Ishikawa (cell line): Measurements from ENCODE around the gene ANKRD16.

Experiments used
- CEBPB ChIP-seq: IDR thresholded peaks from 2 replicates; pipeline ENCODE4 v1.6.1; 2012
- CREB1 ChIP-seq: IDR thresholded peaks from 2 replicates; pipeline ENCODE4 v1.6.1; 2012; ENCODE audit warnings: low read depth
- EP300 ChIP-seq: IDR thresholded peaks from 2 replicates; pipeline ENCODE4 v1.6.1; 2012; ENCODE audit warnings: borderline replicate concordance
- MAX ChIP-seq: IDR thresholded peaks from 2 replicates; pipeline ENCODE4 v1.6.1; 2012
- REST ChIP-seq: IDR thresholded peaks from 2 replicates; pipeline ENCODE4 v1.6.1; 2012; ENCODE audit warnings: low read depth, mild to moderate bottlenecking
- TAF1 ChIP-seq: IDR thresholded peaks from 2 replicates; pipeline ENCODE4 v1.6.1; 2012; ENCODE audit warnings: low read depth, mild to moderate bottlenecking
- YY1 ChIP-seq: IDR thresholded peaks from 2 replicates; pipeline ENCODE4 v1.6.1; 2012; ENCODE audit warnings: low read depth

DNA sequence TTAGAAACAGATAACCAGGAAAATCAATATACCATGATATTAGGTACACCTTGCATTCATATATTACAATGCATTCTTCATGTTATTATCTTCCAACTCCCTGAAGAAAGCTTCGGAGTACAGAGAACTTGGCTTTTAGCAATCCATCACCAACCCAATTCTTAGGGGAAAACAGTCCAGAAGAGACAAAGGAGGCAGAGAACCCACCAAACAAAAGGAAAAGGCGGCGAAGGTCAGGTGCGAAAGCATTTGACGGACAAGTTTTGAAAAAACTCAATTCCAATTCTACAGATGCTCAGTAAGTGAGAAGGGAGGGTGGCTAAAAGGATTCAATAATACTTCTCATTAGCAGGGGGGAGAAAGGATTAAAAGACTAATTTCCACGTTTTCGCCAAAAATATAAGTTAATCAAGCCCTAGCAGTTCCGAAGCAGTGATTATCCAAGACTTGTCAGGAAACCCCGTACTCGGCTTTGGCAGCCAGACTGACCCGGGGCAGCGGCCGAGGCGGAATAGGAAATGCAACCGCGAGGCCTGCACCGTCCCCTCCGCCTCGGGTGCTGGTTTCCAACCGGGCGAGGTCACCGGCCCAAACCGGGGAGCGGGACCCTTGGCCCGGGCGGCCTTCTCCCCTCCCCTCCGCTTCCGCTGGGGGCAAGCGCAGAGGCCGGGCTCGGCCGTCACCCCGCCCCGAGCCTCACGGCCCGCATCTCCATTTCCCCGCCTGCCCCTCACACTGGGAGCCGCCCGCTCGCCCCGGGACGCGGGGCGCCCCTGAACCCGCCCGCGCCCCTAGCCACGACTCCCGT is 77.2 kb downstream of the ANKRD16 start:
- TF ChIP-seq CREB1 (no peak), YY1 (no peak), CEBPB (no peak), TAF1 (no peak), EP300 (no peak), REST (no peak), MAX (no peak)
